HS-27A (cell line): ENCODE data around the gene SFXN1.
A peak's percentile ranks its signal among the peaks of the same experiment; 100 is the strongest.
"Not testable (repeated sequence)": the region's sequence is repeated elsewhere in the genome, so short reads cannot be mapped to it uniquely, and the experiment has no call there.

Source experiments
- DNase-seq: peaks from one replicate; pipeline ENCODE4 v3.0.0-alpha.2; 2012; ENCODE audit warnings: low read depth, missing footprints

Gene SFXN1

GRCh38 chr5:175494264-175495183 is 16.2 kb downstream of the SFXN1 start:
- DNase-seq, result no peak

GRCh38 chr5:175501759-175502158 is 23.4 kb downstream of the SFXN1 start:
- no peak for DNase-seq

GRCh38 chr5:175507671-175508070 is 29.3 kb downstream of the SFXN1 start:
- DNase-seq, result not testable (repeated sequence)

GRCh38 chr5:175508896-175509295 is 30.5 kb downstream of the SFXN1 start:
- no peak for DNase-seq

- no peak for DNase-seq
Measured at GRCh38 chr5:175513297-175513696, 34.9 kb downstream of the SFXN1 start.

GRCh38 chr5:175513726-175514125 is 35.4 kb downstream of the SFXN1 start:
- DNase-seq, result no peak

GRCh38 chr5:175516933-175517823 is 38.8 kb downstream of the SFXN1 start:
- DNase-seq, result no peak

- DNase-seq, result peak; percentile 38
Measured at GRCh38 chr5:175517824-175518450, 39.6 kb downstream of the SFXN1 start.

- DNase-seq, result no peak
Measured at GRCh38 chr5:175519006-175519405, 40.6 kb downstream of the SFXN1 start.

GRCh38 chr5:175520321-175520720 is 42.0 kb downstream of the SFXN1 start:
- DNase-seq, result no peak

- DNase-seq, result no peak
Measured at GRCh38 chr5:175520873-175521272, 42.5 kb downstream of the SFXN1 start.

- no peak for DNase-seq
Measured at GRCh38 chr5:175521313-175521833, 43.0 kb downstream of the SFXN1 start.

- no peak for DNase-seq
Measured at GRCh38 chr5:175523292-175523691, 44.9 kb downstream of the SFXN1 start.

- no peak for DNase-seq
Measured at GRCh38 chr5:175524211-175524610, 45.9 kb downstream of the SFXN1 start.

GRCh38 chr5:175526691-175527090 is 48.3 kb downstream of the SFXN1 start:
- DNase-seq, result no peak

- DNase-seq, result no peak
Measured at GRCh38 chr5:175531361-175531760, 53.0 kb downstream of the SFXN1 start.

- no peak for DNase-seq
Measured at GRCh38 chr5:175534070-175534932, 55.9 kb downstream of the SFXN1 start.

- not testable (repeated sequence) for DNase-seq
Measured at GRCh38 chr5:175535331-175535730, 57.0 kb downstream of the SFXN1 start.

- DNase-seq, result no peak
Measured at GRCh38 chr5:175535796-175536195, 57.4 kb downstream of the SFXN1 start.

- DNase-seq, result no peak
Measured at GRCh38 chr5:175538576-175538975, 60.2 kb downstream of the SFXN1 start.

- DNase-seq, result no peak
Measured at GRCh38 chr5:175539936-175540335, 61.6 kb downstream of the SFXN1 start.
